HEK293T (cell line): ENCODE results near the gene TAOK1.

Experiments
- CTCF ChIA-PET: fragments of 350-600 bp; formaldehyde crosslinking; extraction: SDS; loops from one replicate; lab custom pipeline; 2021; ENCODE audit warnings: antibody characterized with exemption, inconsistent platforms; lab: Yijun Ruan, JAX
- POLR2A ChIA-PET: fragments of 350-600 bp; formaldehyde crosslinking; extraction: SDS; loops from one replicate; lab custom pipeline; 2020; ENCODE audit warnings: antibody characterized with exemption, inconsistent platforms; lab: Yijun Ruan, JAX
- DNase-seq: peaks from one replicate; pipeline ENCODE4 v3.0.0; 2012; ENCODE audit warnings: mixed read lengths; ENCODE audit errors: extremely low spot score
- ARNT ChIP-seq: fragments of 450-650 bp; IDR thresholded peaks from 2 replicates; pipeline ENCODE4 v1.6.1; 2017; ENCODE audit warnings: mild to moderate bottlenecking
- BHLHE40 ChIP-seq: fragments of 450-650 bp; IDR thresholded peaks from 2 replicates; pipeline ENCODE4 v1.6.1; 2016; ENCODE audit warnings: mild to moderate bottlenecking, moderate library complexity, borderline replicate concordance
- CTBP1 ChIP-seq: fragments of 450-650 bp; IDR thresholded peaks from 2 replicates; pipeline ENCODE4 v1.6.1; 2016; ENCODE audit warnings: borderline replicate concordance
- ELF4 ChIP-seq: fragments of 450-650 bp; IDR thresholded peaks from 2 replicates; pipeline ENCODE4 v1.6.1; 2017; ENCODE audit warnings: antibody characterized with exemption
- FOXA1 ChIP-seq: fragments of 450-650 bp; IDR thresholded peaks from 2 replicates; pipeline ENCODE4 v1.6.1; 2016; ENCODE audit warnings: mild to moderate bottlenecking
- FOXK2 ChIP-seq: fragments of 450-650 bp; IDR thresholded peaks from 2 replicates; pipeline ENCODE4 v1.6.1; 2016; ENCODE audit warnings: mild to moderate bottlenecking
- FOXM1 ChIP-seq: fragments of 450-650 bp; IDR thresholded peaks from 2 replicates; pipeline ENCODE4 v1.6.1; 2017; ENCODE audit warnings: mild to moderate bottlenecking, borderline replicate concordance
- HDGF ChIP-seq: fragments of 450-650 bp; IDR thresholded peaks from 2 replicates; pipeline ENCODE4 v1.6.1; 2017; ENCODE audit warnings: antibody characterized with exemption, borderline replicate concordance
- L3MBTL2 ChIP-seq: fragments of 450-650 bp; conservative IDR thresholded peaks from 2 replicates; pipeline ENCODE4 v1.6.1; 2016; ENCODE audit warnings: mild to moderate bottlenecking
- LEF1 ChIP-seq: fragments of 450-650 bp; IDR thresholded peaks from 2 replicates; pipeline ENCODE4 v1.6.1; 2017; ENCODE audit warnings: mild to moderate bottlenecking, borderline replicate concordance
- NFRKB ChIP-seq: fragments of 450-650 bp; IDR thresholded peaks from 2 replicates; pipeline ENCODE4 v1.6.1; 2016; ENCODE audit warnings: mild to moderate bottlenecking, moderate library complexity
- PKNOX1 ChIP-seq: fragments of 450-650 bp; IDR thresholded peaks from 2 replicates; pipeline ENCODE4 v1.6.1; 2016
- SP1 ChIP-seq: fragments of 450-650 bp; IDR thresholded peaks from 2 replicates; pipeline ENCODE4 v1.6.1; 2017
- SUZ12 ChIP-seq: fragments of 450-650 bp; IDR thresholded peaks from 2 replicates; pipeline ENCODE4 v1.6.1; 2016; ENCODE audit warnings: mild to moderate bottlenecking
- TARDBP ChIP-seq: fragments of 450-650 bp; IDR thresholded peaks from 2 replicates; pipeline ENCODE4 v1.6.1; 2016
- ZNF384 ChIP-seq: fragments of 450-650 bp; IDR thresholded peaks from 2 replicates; pipeline ENCODE4 v1.6.1; 2016

Gene TAOK1

GRCh38 chr17:29357821-29358232, 32.3 kb upstream of the TAOK1 start:
- ChIA-PET CTCF (no interaction called here), POLR2A (no interaction called here)
- TF ChIP-seq SUZ12 (no peak), HDGF (no peak), NFRKB (no peak)
- no peak for DNase-seq

- CTCF ChIA-PET, result no interaction called here
Observed at GRCh38 chr17:29358416-29358815, 31.7 kb upstream of the TAOK1 start.

GRCh38 chr17:29359777-29360176, 30.4 kb upstream of the TAOK1 start:
- ChIA-PET POLR2A (no interaction called here), CTCF (no interaction called here)
- TF ChIP-seq HDGF (no peak), ARNT (no peak), NFRKB (no peak), L3MBTL2 (no peak), FOXA1 (no peak), TARDBP (no peak), ZNF384 (no peak), CTBP1 (no peak), BHLHE40 (no peak), SUZ12 (no peak), PKNOX1 (no peak), LEF1 (no peak), FOXM1 (no peak), ELF4 (no peak)
- no peak for DNase-seq

More at GRCh38 chr17:29358416-29358815, 31.7 kb upstream of the TAOK1 start:
- no peak for DNase-seq
- TF ChIP-seq CTBP1 (no peak), FOXK2 (no peak), ELF4 (no peak), FOXA1 (no peak), BHLHE40 (no peak), HDGF (no peak), TARDBP (no peak), PKNOX1 (no peak)
- POLR2A ChIA-PET, result no interaction called here

- CTCF ChIA-PET, result no interaction called here
- POLR2A ChIA-PET, result interaction anchor here (0.9 kb wide), 1 partner anchor 70 kb away, joined by 4 read pairs; the partner anchor contains the start of gene NUFIP2
- TF ChIP-seq PKNOX1 (no peak), SP1 (no peak), ARNT (no peak), SUZ12 (no peak), TARDBP (no peak), ELF4 (no peak), FOXA1 (no peak), CTBP1 (no peak), FOXK2 (no peak), NFRKB (no peak), LEF1 (no peak), HDGF (no peak), L3MBTL2 (no peak), FOXM1 (no peak), BHLHE40 (no peak), ZNF384 (no peak)
- DNase-seq, result no peak
Observed at GRCh38 chr17:29363716-29364115, 26.4 kb upstream of the TAOK1 start.

GRCh38 chr17:29364691-29365090, 25.5 kb upstream of the TAOK1 start:
- CTCF ChIA-PET, result interaction anchor here (0.5 kb wide), 1 partner anchor 36 kb away, joined by 3 read pairs; no protein-coding TSS in a partner anchor
- TF ChIP-seq BHLHE40 (no peak), LEF1 (no peak), SP1 (no peak), FOXK2 (no peak), ELF4 (no peak), L3MBTL2 (no peak), CTBP1 (no peak), ZNF384 (no peak), ARNT (no peak), FOXM1 (no peak)
- DNase-seq, result no peak
- POLR2A ChIA-PET, result interaction anchor here (0.6 to 2.0 kb wide), 2 partner anchors 70 to 122 kb away, joined by 3 to 8 read pairs; partner anchors contain the start of gene NUFIP2

- DNase-seq, result no peak
- ChIA-PET POLR2A (no interaction called here), CTCF (no interaction called here)
- TF ChIP-seq FOXM1, result no peak
- TF ChIP-seq FOXA1, result no peak
- no peak for TF ChIP-seq ELF4
- no peak for TF ChIP-seq TARDBP
- no peak for TF ChIP-seq SP1
Observed at GRCh38 chr17:29368161-29368560, 22.0 kb upstream of the TAOK1 start.

- TF ChIP-seq TARDBP (no peak), HDGF (no peak), ZNF384 (no peak), CTBP1 (no peak), FOXM1 (no peak), LEF1 (no peak), L3MBTL2 (no peak), SUZ12 (no peak)
- no peak for DNase-seq
- POLR2A ChIA-PET, result interaction anchor here (1.0 kb wide), 1 partner anchor 223 kb away, joined by 3 read pairs; no protein-coding TSS in a partner anchor
- CTCF ChIA-PET, result interaction anchor here (0.8 to 2.6 kb wide), 11 partner anchors 13 to 232 kb away, joined by 3 to 30 read pairs (median 6); partner anchors contain the start of gene ABHD15
Observed at GRCh38 chr17:29368926-29369325, 21.2 kb upstream of the TAOK1 start.
